Measurements from ENCODE around the gene LARP1B.

GRCh38 chr4:128155874-128156456 lies 94.9 kb downstream of the LARP1B start:
- TF ChIP-seq EP300 (IDR thresholded peaks at IDR 0.05; ENCODE audit: low read length) = no peak
- TF ChIP-seq TCF7L2 (IDR thresholded peaks at IDR 0.05; ENCODE audit: low read depth, low read length) = no peak
- TF ChIP-seq CBX8 (IDR thresholded peaks at IDR 0.05; ENCODE audit: borderline replicate concordance, extremely low read depth, low read depth, low read length, poor library complexity, severe bottlenecking) = no peak
- TF ChIP-seq, protein P1, sequence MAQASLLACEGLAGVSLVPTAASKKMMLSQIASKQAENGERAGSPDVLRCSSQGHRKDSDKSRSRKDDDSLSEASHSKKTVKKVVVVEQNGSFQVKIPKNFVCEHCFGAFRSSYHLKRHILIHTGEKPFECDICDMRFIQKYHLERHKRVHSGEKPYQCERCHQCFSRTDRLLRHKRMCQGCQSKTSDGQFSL (CRISPR knock-in tag; IDR thresholded peaks at IDR 0.05) = no peak
- TF ChIP-seq, protein P1 (tag; IDR thresholded peaks at IDR 0.05) = no peak
- no peak for TF ChIP-seq TEAD1 (CRISPR knock-in tag; IDR thresholded peaks at IDR 0.05)
- TF ChIP-seq, protein P2, sequence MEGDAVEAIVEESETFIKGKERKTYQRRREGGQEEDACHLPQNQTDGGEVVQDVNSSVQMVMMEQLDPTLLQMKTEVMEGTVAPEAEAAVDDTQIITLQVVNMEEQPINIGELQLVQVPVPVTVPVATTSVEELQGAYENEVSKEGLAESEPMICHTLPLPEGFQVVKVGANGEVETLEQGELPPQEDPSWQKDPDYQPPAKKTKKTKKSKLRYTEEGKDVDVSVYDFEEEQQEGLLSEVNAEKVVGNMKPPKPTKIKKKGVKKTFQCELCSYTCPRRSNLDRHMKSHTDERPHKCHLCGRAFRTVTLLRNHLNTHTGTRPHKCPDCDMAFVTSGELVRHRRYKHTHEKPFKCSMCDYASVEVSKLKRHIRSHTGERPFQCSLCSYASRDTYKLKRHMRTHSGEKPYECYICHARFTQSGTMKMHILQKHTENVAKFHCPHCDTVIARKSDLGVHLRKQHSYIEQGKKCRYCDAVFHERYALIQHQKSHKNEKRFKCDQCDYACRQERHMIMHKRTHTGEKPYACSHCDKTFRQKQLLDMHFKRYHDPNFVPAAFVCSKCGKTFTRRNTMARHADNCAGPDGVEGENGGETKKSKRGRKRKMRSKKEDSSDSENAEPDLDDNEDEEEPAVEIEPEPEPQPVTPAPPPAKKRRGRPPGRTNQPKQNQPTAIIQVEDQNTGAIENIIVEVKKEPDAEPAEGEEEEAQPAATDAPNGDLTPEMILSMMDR (IDR thresholded peaks at IDR 0.05 in 2 of 3, conservative IDR thresholded peaks at IDR 0.05 in 1 of 3; ENCODE audit: insufficient read depth in 2 of 3, low read depth in 1 of 3, low read length in 3 of 3) = no peak
- TF ChIP-seq NFE2L1 (tag; IDR thresholded peaks at IDR 0.05; ENCODE audit: borderline replicate concordance, low read depth) = no peak
- no peak for TF ChIP-seq KDM1A (IDR thresholded peaks at IDR 0.05)
- no peak for TF ChIP-seq SP2 (IDR thresholded peaks at IDR 0.05; ENCODE audit: extremely low read depth, low read depth, low read length, poor library complexity, severe bottlenecking)
- TF ChIP-seq MYC (IDR thresholded peaks at IDR 0.05; ENCODE audit: low read depth, low read length) = no peak
- TF ChIP-seq MYC (CRISPR knock-in tag; IDR thresholded peaks at IDR 0.05; ENCODE audit: borderline replicate concordance, low read depth) = no peak
- no peak for TF ChIP-seq JUN (IDR thresholded peaks at IDR 0.05; ENCODE audit: borderline replicate concordance, low read depth, low read length)
- TF ChIP-seq JUN (CRISPR knock-in tag; IDR thresholded peaks at IDR 0.05; ENCODE audit: borderline replicate concordance) = no peak
